ENCODE measurements around the gene ENPP4.

DNA sequence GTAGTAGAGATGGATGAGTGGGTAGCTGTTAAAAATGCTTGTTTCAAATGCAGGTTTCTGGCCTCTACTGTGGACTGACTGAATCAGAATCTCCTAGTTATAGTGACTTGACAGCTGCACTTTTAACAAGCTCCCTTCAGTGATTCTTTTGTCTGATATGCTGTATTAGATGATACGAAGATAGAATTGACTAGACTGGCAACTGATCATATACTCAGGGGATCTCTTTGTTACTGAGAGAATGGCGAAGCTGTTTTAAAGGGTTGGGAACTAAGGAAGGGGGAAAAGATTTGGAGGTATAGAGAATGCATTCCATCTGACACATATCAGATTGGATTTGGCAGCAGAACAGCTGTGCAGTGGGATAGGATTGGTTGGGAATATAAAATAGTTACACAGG is 7.0 kb downstream of the ENPP4 start:
- TF ChIP-seq, protein P1, sequence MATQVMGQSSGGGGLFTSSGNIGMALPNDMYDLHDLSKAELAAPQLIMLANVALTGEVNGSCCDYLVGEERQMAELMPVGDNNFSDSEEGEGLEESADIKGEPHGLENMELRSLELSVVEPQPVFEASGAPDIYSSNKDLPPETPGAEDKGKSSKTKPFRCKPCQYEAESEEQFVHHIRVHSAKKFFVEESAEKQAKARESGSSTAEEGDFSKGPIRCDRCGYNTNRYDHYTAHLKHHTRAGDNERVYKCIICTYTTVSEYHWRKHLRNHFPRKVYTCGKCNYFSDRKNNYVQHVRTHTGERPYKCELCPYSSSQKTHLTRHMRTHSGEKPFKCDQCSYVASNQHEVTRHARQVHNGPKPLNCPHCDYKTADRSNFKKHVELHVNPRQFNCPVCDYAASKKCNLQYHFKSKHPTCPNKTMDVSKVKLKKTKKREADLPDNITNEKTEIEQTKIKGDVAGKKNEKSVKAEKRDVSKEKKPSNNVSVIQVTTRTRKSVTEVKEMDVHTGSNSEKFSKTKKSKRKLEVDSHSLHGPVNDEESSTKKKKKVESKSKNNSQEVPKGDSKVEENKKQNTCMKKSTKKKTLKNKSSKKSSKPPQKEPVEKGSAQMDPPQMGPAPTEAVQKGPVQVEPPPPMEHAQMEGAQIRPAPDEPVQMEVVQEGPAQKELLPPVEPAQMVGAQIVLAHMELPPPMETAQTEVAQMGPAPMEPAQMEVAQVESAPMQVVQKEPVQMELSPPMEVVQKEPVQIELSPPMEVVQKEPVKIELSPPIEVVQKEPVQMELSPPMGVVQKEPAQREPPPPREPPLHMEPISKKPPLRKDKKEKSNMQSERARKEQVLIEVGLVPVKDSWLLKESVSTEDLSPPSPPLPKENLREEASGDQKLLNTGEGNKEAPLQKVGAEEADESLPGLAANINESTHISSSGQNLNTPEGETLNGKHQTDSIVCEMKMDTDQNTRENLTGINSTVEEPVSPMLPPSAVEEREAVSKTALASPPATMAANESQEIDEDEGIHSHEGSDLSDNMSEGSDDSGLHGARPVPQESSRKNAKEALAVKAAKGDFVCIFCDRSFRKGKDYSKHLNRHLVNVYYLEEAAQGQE (IDR thresholded peaks at IDR 0.05; ENCODE audit: insufficient read depth in 1 of 2, low read depth in 2 of 2, low read length in 2 of 2): no peak
- TF ChIP-seq SIN3A (IDR thresholded peaks at IDR 0.05; ENCODE audit: borderline replicate concordance, insufficient read depth, low read length): no peak
- no peak for TF ChIP-seq POLR2AphosphoS5 (IDR thresholded peaks at IDR 0.05; ENCODE audit: low read depth, low read length)
